SK-N-MC (cell line): ENCODE results near the gene EFNA4.
A peak's percentile ranks its signal among the peaks of the same experiment; 100 is the strongest.

Experiments used
- DNase-seq: peaks from one replicate; pipeline ENCODE4 v3.0.0-alpha.2; 2011; ENCODE audit warnings: low read depth, low spot score
- H3K27ac ChIP-seq: fragments of 200-600 bp; sonication (generic); 2 replicates; pipeline ENCODE4 v1.5.1; 2016; ENCODE audit warnings: mixed run types
- H3K36me3 ChIP-seq: fragments of 200-600 bp; sonication (generic); 2 replicates; pipeline ENCODE4 v1.6.1; 2017; ENCODE audit warnings: antibody characterized with exemption, low read length, mixed read lengths; ENCODE audit not compliant: insufficient read depth
- H3K4me3 ChIP-seq: fragments of 200-600 bp; sonication (generic); 2 replicates; pipeline ENCODE4 v1.5.1; 2016
- H3K9ac ChIP-seq: fragments of 200-600 bp; sonication (generic); 2 replicates; pipeline ENCODE4 v1.8.0; 2017; ENCODE audit warnings: mixed run types, mixed read lengths; ENCODE audit not compliant: insufficient read length
- H3K9me3 ChIP-seq: fragments of 200-600 bp; sonication (generic); 2 replicates; pipeline ENCODE4 v1.6.1; 2017; ENCODE audit warnings: low read depth, mild to moderate bottlenecking, antibody characterized with exemption, low read length, moderate library complexity, mixed read lengths
- EZH2 ChIP-seq: fragments of 200-600 bp; sonication (generic); IDR thresholded peaks from one replicate; pipeline ENCODE4 v1.6.1; 2017; ENCODE audit warnings: antibody characterized with exemption
- FOXP2 ChIP-seq: optimal IDR thresholded peaks from 2 replicates; pipeline ENCODE3; 2011; ENCODE audit warnings: mild to moderate bottlenecking, moderate library complexity; ENCODE audit not compliant: insufficient read depth; ENCODE audit errors: extremely low read length, control extremely low read depth
- POLR2AphosphoS5 ChIP-seq: IDR thresholded peaks from 2 replicates; pipeline ENCODE4 v1.6.1; 2012; ENCODE audit warnings: mild to moderate bottlenecking, low read depth, low read length, borderline replicate concordance

The EFNA4 gene

DNA sequence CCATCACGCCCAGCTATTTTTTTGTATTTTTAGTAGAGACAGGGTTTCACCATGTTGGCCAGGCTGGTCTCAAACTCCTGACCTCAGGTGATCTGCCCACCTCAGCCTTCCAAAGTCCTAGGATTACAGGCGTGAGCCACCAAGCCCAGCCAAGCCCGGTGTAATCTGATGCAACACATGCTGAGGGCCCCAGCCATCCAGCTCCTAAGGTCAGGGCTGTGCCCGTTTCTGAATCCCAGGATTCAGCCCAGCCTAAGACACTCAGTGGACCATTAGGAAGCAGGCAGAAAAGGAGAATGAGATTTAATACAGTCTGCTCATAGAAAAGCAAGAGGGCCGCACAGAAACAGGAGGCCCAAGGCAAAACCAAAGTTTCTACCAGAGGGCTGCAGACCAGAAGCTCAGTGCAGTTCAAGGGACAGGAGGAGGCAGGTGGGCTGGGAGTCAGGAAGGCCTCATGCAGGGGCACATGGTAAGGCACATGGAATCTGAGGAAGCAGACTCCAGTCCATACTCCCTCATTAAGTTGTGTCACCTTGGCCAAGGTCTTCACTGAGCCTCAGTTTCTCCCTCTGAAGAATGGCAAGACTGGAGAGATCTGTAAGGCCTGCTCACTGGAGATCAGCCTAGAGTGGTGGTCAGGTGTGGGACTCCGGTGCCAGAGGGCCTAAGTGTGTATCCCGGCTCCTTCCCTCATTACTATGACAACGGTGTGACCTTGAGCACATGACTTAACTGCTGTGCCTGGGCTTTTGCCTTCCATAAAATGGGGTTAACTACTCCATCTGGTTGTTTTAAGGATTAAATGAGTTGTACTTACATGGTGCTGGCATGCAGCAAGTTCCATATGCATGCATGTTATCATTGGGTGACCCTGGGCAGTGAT is 14.8 kb upstream of the EFNA4 start:
- Histone ChIP-seq H3K9me3 (no peaks in the 10 kb centered on the region), H3K27ac (no peak overlapping the region), H3K4me3 (no peak overlapping the region), H3K9ac (no peak overlapping the region), H3K36me3 (no peaks in the 10 kb centered on the region)
- TF ChIP-seq POLR2AphosphoS5 (no peak), FOXP2 (no peak), EZH2 (no peak)
- DNase-seq = no peak

DNA sequence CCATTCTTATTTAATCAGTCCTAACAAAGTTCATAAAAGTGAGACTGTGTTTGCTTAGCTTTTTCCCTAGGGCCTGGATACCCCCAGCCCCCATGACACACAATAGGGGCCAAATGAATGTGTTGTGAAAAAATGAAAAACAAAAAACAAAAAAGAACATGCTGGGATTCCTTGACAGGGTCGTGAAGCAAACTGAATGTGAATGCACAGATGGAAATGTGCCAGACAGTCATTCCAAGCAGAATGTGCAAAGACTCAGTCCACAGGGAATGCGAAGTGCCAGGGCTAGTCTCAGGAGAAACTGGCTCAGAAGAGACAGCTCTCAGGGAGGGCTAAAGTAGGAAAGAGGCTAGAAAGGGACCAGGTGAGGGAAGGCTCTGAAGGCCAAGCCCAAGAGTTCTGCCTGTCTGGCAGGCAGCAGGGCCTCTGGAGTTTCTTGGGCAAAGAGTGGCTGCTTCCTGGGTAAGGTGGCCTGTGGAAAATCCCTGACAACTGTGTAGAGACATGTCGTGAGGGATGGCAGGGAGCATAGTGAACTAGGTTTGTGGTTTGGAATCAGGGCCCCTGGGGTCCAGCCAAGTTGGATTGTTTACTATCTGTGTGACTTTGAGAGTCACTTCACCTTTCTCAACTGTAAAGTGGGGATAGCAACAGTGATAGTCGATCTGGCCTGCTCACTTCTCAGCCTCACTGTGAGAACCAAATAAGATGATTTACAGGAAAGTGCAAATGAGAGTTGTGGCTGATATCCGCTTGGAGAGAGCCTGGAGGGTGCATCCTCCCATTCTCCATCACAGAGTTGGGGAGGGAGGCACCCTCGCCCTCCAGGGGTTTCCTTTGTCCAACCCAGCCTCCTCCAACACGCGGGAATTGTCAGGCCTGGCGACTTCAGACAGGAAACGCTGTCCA is 13.6 kb upstream of the EFNA4 start:
- TF ChIP-seq EZH2 (no peak), FOXP2 (no peak), POLR2AphosphoS5 (no peak)
- H3K9ac ChIP-seq = peak overlapping the region; percentile 76
- H3K9me3 ChIP-seq = no peaks in the 10 kb centered on the region
- H3K4me3 ChIP-seq = peak overlapping the region; percentile 97
- DNase-seq = no peak
- peak overlapping the region; percentile 85 for H3K27ac ChIP-seq
- no peaks in the 10 kb centered on the region for H3K36me3 ChIP-seq

DNA sequence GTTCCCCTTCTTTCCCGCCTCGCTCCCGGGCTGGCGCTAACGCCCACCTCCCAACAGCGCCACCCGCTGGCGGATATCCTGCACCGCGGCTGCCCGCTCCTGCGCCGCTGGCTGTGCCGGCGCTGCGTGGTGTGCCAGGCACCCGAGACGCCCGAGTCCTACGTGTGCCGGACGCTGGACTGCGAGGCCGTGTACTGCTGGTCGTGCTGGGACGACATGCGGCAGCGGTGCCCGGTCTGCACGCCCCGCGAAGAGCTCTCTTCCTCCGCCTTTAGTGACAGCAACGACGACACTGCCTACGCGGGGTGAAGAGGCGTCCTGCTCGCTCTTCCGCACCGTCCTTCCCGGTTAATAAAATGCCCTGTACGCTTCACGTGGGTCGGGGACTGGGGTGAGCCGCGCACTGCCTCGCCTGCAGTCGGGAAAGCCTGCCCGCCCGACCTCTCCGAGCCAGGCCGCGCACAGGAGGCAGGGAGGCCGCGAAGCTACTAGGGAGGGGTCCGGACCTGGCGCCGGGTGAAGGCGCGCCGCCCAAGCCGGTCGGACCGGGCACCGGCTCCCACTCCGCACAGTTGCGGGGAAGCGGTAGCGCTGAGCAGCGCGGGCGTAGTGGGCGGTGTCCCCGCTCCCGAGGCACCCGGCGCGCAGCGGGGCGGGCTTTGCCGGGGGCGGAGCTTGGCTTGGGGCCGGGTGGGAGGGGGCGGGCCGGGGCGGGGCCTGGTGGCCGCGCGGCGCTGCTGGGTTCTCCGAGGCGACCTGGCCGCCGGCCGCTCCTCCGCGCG is 12.8 kb upstream of the EFNA4 start, which contains the start of gene ADAM15:
Gene ADAM15 (plus strand): TSS at position 757 of the 782 bp plus-strand sequence. CDS start 71 bp downstream, outside the sequence.
- Histone ChIP-seq H3K36me3 (no peaks in the 10 kb centered on the region), H3K9me3 (no peaks in the 10 kb centered on the region), H3K27ac (peak within 1 kb of the TSS; percentile 85), H3K4me3 (peak within 1 kb of the TSS; percentile 97), H3K9ac (peak within 1 kb of the TSS; percentile 76)
- peak; percentile 83 for TF ChIP-seq POLR2AphosphoS5
- no peak for TF ChIP-seq EZH2
- DNase-seq = no peak

DNA sequence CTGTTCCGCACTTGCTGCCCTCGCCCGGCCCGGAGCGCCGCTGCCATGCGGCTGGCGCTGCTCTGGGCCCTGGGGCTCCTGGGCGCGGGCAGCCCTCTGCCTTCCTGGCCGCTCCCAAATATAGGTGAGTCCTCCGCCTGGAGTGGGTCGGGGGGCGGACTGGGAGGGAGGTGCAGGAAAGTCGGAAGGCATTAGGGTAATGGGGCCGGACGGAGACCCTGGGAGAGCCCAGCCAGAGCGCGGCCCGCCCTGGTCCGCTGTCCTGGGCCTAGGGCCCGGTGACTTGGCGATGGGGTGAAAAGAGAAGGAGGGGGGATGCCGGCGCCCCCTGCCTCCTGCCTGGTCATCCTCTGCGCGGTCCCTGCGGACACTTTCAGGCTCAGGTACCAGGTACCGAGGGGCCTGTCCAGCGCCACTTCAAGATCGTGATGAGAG is 12.2 kb upstream of the EFNA4 start:
- no peak for DNase-seq
- Histone ChIP-seq H3K4me3 (peak overlapping the region; percentile 97), H3K9ac (peak overlapping the region; percentile 75), H3K27ac (no peak overlapping the region), H3K9me3 (no peaks in the 10 kb centered on the region), H3K36me3 (no peaks in the 10 kb centered on the region)
- TF ChIP-seq POLR2AphosphoS5 (peak; percentile 13; the same call in 1 of the 2 replicates), EZH2 (no peak)

DNA sequence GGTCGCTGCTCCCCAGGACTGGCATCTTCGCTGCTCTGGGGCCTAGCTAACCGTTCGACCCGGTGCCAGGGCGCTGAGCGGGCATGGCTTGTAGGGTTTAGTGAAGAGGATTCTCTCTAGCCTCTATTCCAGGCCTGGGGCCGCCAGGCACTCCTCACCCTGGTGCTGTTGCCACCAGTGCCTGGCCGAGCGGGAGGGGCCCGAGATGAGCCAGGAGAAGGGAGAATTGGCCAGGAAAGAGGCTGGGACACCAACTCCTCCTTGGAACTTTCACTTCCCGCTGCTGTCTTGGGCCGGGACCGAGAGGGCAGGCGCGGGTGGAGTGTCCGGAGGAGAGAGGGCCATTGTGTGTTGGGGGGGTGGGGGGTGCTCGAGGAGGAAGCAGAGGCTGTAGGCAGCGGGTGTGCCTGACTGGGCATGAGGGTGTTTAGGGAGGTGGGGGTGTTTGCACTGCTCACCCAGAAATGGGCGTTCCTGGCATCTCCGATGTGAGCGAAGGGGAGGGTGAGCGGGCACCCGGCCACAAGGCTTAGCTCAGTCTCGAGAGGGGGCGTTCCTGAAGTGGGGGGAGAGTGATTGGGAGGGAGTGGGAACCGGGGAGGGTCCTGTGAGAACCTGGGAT is 11.7 kb upstream of the EFNA4 start:
- Histone ChIP-seq H3K4me3 (peak overlapping the region; percentile 97), H3K27ac (no peak overlapping the region), H3K36me3 (no peaks in the 10 kb centered on the region), H3K9me3 (no peaks in the 10 kb centered on the region), H3K9ac (peak overlapping the region; percentile 75)
- DNase-seq = no peak
- no peak for TF ChIP-seq EZH2
- TF ChIP-seq POLR2AphosphoS5 = no peak
- no peak for TF ChIP-seq FOXP2

GRCh38 chr1:155052439-155053395 is 10.8 kb upstream of the EFNA4 start:
- no peaks in the 10 kb centered on the region for H3K9me3 ChIP-seq
- TF ChIP-seq EZH2 (no peak), FOXP2 (no peak), POLR2AphosphoS5 (no peak)
- no peaks in the 10 kb centered on the region for H3K36me3 ChIP-seq
- peak overlapping the region; percentile 75 for H3K9ac ChIP-seq
- DNase-seq = no peak
- no peak overlapping the region for H3K27ac ChIP-seq
- peak overlapping the region; percentile 97 for H3K4me3 ChIP-seq

GRCh38 chr1:155053531-155054105 is 9.9 kb upstream of the EFNA4 start:
- no peak overlapping the region for H3K9ac ChIP-seq
- H3K4me3 ChIP-seq = no peak overlapping the region
- TF ChIP-seq FOXP2 = no peak
- TF ChIP-seq EZH2 = no peak
- no peaks in the 10 kb centered on the region for H3K9me3 ChIP-seq
- no peak for DNase-seq
- H3K36me3 ChIP-seq = no peaks in the 10 kb centered on the region
- no peak overlapping the region for H3K27ac ChIP-seq
